ENCODE results near the gene TH.

TH gene

GRCh38 chr11:2142300-2142759 lies 29.3 kb downstream of the TH start:
- no peak for DNase-seq (ENCODE audit: low read depth)

GRCh38 chr11:2140411-2141400 lies 30.9 kb downstream of the TH start:
- DNase-seq (ENCODE audit: low read depth): no peak

DNA sequence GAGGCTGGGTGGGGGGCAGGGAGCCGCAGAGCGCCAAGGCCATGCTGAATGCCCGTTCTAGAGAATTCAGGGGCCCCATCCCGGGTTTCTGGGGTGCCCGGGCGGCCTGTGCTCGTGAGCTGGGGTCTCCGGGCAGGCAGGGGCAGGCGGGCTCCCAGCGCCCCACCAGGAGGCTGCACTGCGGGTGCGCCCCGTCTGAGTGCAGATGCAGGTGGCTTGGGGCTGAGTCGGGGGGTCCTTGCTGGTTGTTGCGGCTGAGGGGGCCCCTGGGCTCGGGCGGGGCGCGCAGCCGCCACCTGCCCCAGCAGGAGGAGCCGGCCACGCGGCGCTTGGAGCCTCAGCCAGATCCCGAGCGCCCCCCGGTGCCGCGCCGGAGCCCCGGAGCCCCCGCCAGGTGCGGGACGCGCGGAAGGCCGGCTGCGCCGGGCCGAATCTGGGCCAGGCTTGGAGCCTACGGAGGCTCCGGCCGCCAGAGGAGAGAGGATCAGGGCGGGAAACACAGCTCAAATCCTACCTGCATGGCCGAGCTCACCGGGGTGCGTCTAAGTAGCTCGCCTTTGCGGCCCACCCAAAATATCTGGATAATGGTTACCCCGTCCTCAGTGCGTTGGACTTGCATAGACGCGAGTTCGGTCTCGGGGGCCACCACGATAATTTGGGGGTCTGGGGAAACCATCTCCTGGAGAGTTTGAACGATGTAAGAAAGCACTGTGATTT lies 31.8 kb downstream of the TH start:
- DNase-seq (ENCODE audit: low read depth): no peak

GRCh38 chr11:2139123-2139521 lies 32.5 kb downstream of the TH start, which contains the start of gene IGF2:
Gene IGF2, minus strand, starts transcription at chr11:2139389. Its CDS starts 3,866 bp downstream, at chr11:2135523.
- no peak for DNase-seq (ENCODE audit: low read depth)

DNA sequence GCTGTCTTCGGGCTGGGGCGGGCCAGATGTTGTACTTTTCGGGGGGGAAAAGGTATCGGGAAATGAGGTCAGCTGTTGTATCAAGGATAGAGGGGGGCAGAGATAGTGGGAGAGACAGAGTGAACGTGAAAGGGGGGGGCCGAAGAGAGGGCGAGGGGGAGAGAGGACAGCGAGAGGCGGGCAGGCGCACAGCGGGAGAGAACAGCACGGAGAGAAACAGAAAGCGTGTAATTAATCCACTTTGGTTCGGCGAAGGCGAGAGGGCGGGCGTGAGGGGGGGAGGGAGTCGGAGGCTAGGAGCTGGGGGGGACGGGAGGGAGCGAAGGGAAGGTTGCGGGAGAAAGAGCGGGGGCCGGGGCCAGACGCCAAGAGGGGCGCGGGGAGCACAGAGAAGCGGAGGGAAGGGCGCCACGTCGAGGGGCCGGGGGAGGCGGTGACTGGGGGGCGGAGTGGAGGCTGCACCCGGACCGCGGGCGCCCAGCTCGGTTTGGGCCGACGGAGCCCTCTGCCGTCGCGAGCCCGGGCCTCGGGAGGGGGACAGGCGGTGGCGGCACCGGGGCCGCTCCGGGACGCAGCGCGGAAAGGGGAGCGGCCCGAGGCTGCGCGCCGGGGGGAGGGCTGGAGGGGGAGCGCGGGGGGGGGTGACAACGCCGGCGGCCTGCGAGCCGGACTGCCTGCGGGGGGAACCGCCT lies 33.0 kb downstream of the TH start:
- no peak for DNase-seq (ENCODE audit: low read depth)

DNA sequence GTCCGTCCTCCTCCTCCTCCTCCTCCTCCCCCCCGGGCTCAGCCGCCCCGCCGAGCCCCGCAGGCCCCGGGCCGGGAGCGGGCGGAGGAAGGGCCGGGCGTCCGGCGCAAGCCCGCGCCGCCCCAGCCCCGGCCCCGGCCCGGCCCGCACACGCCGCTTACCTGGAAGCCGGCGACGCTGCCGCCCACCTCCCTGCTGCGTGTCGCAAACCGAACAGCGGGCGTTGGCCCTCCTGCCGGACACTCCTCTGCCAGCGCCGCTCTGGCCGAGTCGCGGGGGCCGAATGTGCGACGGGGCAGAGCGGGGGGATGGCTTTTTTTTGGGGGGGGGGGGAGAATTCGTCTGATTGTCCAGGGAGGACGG lies 33.6 kb downstream of the TH start:
- no peak for DNase-seq (ENCODE audit: low read depth)

GRCh38 chr11:2137202-2138067 lies 34.2 kb downstream of the TH start:
- no peak for DNase-seq (ENCODE audit: low read depth)

DNA sequence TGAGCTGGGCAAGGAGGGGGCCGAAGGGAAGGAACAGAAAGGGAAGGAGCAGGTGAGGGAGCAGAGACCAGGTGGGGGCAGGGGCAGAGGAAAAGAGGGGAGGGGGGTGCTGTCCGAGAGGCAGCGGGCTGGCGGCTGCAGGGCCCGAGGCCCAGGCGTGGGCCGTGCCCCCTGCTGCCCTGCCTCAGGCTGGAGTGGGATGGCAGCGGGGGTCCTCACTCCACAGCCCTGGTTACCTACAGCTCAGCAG lies 34.7 kb downstream of the TH start:
- no peak for DNase-seq (ENCODE audit: low read depth)

DNA sequence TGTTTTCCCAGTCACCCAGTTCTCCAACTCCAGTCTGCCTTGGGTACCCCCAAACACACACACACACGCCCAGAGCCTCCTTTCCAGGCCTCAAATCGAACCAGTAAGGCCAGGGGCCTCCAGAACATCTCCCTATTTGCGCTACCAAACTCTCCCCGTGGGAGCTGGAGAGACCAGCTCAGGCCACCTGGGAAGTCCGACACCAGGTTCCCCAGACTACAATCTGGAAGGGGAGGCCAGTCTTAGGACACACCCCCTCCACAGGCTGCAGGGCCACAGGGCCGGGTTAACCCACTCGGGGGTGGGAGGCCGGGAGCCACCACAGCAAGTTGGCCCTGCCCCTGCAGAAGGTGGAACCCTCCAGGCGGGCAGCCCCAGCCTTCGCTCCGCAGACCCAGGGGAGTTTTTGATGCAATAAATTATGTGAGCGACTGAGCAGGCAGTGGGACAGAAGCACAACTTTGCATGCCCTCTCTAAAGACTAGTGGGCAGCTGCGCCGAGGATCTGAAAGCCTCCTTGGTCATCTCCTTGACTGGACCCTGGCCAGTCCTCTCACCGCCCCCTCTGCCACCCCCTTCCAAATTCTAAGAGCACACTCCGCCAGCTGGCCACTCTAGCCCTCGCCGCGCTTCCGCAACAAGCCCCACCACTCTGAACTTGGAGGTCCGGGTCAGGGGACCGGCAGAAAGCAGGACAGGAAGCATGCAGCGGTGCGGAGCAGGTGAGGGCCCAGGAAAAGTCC lies 35.2 kb downstream of the TH start:
- DNase-seq (ENCODE audit: low read depth): no peak

DNA sequence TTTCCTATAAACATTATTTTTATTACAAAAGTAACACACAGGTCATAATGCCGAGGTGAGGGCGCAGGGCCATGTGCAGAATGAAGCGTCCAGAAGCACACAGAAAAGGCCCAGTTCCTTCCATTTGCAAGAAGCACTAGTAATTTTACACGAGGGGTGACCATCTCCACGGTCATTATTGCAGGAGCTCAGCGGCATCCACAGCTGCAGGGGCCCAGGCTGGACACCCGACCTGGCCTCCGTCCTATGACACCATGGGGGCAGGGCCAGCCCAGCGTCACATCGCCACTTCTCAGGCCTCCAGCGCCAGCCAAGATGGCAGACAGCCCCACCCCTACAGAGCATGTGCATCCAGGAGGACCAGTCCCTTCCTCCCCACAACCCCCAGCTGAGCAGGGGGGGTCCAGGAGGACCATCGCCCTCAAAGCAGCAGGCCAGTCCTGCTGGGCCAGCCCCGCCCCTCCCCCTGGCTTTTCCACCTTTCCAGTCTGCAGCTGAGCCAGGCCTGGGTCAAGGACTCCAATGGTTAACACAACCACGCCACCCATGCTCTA lies 35.9 kb downstream of the TH start:
- no peak for DNase-seq (ENCODE audit: low read depth)

- DNase-seq (ENCODE audit: low read depth): no peak
Measured at GRCh38 chr11:2135018-2135569, 36.5 kb downstream of the TH start.

GRCh38 chr11:2134022-2135010 lies 37.3 kb downstream of the TH start:
- no peak for DNase-seq (ENCODE audit: low read depth)

DNA sequence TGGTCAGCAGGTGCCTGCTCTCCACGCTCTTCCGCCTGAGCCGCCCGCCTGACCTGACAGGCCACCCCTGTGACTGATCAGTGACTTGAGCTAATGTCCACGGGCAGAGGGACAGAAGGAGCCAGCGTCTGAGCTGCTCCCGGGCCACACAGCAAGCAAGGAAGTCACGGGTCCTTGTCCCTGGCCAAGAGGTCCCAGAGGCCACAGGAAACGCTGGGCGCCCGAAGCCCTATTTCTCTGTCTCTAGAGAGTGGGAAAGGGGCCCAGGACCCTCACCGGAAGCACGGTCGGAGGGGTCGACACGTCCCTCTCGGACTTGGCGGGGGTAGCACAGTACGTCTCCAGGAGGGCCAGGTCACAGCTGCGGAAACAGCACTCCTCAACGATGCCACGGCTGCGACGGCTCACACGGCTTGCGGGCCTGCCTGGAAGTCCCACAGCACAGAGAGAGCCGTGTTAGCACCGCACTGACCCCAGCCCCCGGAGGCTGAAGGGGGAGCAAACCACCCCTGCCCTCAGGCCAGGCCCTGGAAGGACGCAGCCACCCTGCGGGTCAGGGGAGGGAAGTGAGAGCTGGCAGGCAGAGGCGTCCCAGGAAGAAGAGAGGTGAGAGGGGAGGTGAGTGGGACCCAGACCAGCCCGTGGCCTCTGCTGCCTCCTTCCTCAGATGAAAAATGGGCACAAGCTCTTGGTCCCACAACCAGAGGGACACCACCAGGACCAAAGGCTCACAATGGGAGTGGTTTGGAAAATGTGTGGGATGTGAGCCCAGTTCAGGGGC lies 38.2 kb downstream of the TH start:
- no peak for DNase-seq (ENCODE audit: low read depth)

DNA sequence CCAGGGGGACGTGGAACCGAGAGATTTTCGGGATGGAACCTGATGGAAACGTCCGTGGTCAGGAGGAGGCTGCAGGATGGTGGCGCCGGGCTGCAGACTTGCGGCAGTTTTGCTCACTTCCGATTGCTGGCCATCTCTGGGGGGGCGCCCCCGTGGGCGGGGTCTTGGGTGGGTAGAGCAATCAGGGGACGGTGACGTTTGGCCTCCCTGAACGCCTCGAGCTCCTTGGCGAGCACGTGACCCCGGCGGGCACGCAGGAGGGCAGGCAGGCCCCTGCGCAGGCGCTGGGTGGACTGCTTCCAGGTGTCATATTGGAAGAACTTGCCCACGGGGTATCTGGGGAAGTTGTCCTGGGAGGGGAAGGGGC lies 38.8 kb downstream of the TH start:
- DNase-seq (ENCODE audit: low read depth): no peak

- no peak for DNase-seq (ENCODE audit: low read depth)
Measured at GRCh38 chr11:2132246-2132645, 39.4 kb downstream of the TH start.

DNA sequence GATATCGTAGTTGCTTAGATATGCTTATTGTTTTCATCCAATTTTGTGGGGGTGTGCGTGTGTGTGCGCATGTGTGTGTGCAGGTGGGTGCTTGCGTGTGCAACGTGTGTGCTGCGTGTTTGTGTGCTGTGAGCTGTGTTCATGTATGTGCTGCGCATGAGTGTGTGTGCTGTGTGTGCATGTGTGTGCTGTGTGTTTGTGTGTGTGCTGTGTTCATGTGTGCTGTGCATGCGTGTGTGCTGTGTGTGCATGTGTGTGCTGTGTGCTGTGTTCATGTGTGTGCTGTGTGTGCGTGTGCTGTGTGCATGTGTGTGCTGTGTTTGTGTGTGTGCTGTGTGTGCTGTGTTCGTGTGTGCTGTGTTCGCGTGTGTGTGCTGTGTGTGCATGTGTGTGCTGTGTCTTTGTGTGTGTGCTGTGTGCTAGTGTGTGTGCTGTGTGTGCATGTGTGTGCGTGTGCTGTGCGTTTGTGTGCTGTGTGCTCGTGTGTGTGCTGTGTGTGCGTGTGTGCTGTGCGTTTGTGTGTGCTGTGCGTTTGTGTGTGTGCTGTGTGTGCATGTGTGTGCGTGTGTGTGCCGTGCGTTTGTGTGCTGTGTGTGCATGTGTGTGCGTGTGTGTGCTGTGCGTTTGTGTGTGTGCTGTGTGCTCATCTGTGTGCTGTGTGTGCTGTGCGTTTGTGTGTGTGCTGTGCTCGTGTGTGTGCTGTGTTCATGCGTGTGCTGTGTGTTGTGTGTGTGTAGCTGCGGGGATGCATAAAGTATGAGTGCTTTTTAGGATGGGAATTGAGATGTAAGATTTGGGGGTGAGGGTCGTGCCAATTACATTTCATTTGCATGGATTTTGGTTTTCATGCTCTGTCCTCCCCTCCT lies 40.0 kb downstream of the TH start:
- no peak for DNase-seq (ENCODE audit: low read depth)

DNA sequence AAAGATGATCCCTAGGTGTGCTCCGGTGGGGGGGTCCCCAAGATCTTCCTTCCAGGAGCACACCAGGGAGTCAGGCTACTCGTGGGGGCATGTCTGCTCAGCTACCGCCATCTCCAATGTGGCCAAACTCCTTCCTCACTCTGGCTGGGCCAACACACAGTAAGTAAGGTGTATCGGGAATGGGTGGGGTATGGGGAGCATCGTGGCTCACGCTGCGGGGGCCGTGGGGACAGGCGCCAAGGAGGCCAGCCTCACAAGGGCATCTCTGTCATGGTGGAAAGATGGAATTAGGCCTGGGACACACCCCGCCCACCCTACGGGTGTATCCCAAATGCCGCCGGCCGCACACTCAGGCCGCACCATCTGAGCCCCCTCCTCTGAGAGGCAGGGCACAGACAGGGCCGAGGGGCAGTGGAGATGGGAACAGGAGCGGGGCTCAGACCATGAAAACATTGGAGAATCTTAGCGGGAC lies 40.7 kb downstream of the TH start:
- DNase-seq (ENCODE audit: low read depth): no peak

Measured in stimulated activated CD8-positive, alpha-beta memory T cell treated with anti-CD3 and anti-CD28 coated beads, Interleukin-4, amount 100 ng/mL, for 24 hours (primary cell).